Ascending aorta (tissue), 2 donors: ENCODE measurements around the gene KRTAP10-8. TPM values are rescaled to one million over a fixed set of nuclear protein-coding genes. Genes with fewer than 3 reads are reported as not detected.
"Not testable (repeated sequence)": the region's sequence is repeated elsewhere in the genome, so short reads cannot be mapped to it uniquely, and the experiment has no call there.

Experiments
- DNase-seq, 2 donors: peaks; one replicate each; pipeline ENCODE4 v3.0.0-alpha.2; 2019; ENCODE audit warnings: low spot score in 2 of 2
- H3K27ac ChIP-seq, 2 donors: fragments of 200-600 bp; sonication (generic); one replicate each; pipeline ENCODE4 v1.5.1; 2016 to 2017; ENCODE audit warnings: mild to moderate bottlenecking in 1 of 2
- H3K27me3 ChIP-seq: fragments of 200-600 bp; sonication (generic); one replicate; pipeline ENCODE4 v1.5.1; 2017
- H3K36me3 ChIP-seq, 2 donors: fragments of 200-600 bp; sonication (generic); one replicate each; pipeline ENCODE4 v1.5.1; 2016
- H3K4me1 ChIP-seq, 2 donors: fragments of 200-600 bp; sonication (generic); one replicate each; pipeline ENCODE4 v1.5.1; 2016 to 2017; ENCODE audit warnings: mild to moderate bottlenecking in 1 of 2
- H3K4me3 ChIP-seq, 2 donors: fragments of 200-600 bp; sonication (generic); one replicate each; pipeline ENCODE4 v1.5.1; 2016 to 2017; ENCODE audit warnings: mild to moderate bottlenecking in 1 of 2
- H3K9me3 ChIP-seq, 2 donors: fragments of 200-600 bp; sonication (generic); one replicate each; pipeline ENCODE4 v1.5.1; 2016
- CTCF ChIP-seq, 3 experiments: fragments of 200-600 bp in 2 of 3; fragments of 450-650 bp in 1 of 3; sonication (generic) in 2 of 3; IDR thresholded peaks; one replicate each; pipeline ENCODE4 v1.5.1; 2016 to 2019; ENCODE audit warnings: antibody characterized with exemption in 3 of 3, mild to moderate bottlenecking in 1 of 3, moderate library complexity in 1 of 3
- intact Hi-C: fragments of 100-400 bp; cut with DNase I; formaldehyde crosslinking; loops from one replicate; pipeline ENCODE4 v1.15.1; 2023
- total RNA-seq: library from RNA; depleted of rRNA; stranded (reverse); fragments of >200 nt; gene quantifications from one replicate; pipeline ENCODE4 v1.1.0, GENCODE V29; 2016

The KRTAP10-8 gene
- total RNA-seq, 1 donor from 2014 or later: not detected

- Histone ChIP-seq H3K4me1 (no peaks in the 10 kb centered on the region), H3K27me3 (no peaks in the 10 kb centered on the region), H3K9me3 (peaks cover 7 to 14% of the 10 kb centered on the region in 2 donors), H3K4me3 (no peak overlapping the region), H3K27ac (no peak overlapping the region), H3K36me3 (no peaks in the 10 kb centered on the region)
- no peak for DNase-seq
- TF ChIP-seq CTCF (IDR thresholded peaks at IDR 0.05): no peak
- intact Hi-C loops: no loop called here
These were observed 33.4 kb upstream of the KRTAP10-8 start for GRCh38 chr21:44578371-44579055.

GRCh38 chr21:44579056-44579832, 32.6 kb upstream of the KRTAP10-8 start:
- DNase-seq: no peak
- H3K4me1 ChIP-seq: no peaks in the 10 kb centered on the region
- intact Hi-C loops: no loop called here
- H3K4me3 ChIP-seq: no peak overlapping the region
- H3K27ac ChIP-seq: no peak overlapping the region
- no peaks in the 10 kb centered on the region for H3K27me3 ChIP-seq
- TF ChIP-seq CTCF (IDR thresholded peaks at IDR 0.05): no peak
- H3K9me3 ChIP-seq: peaks cover 7 to 14% of the 10 kb centered on the region in 2 donors
- H3K36me3 ChIP-seq: no peaks in the 10 kb centered on the region

- no peak overlapping the region for H3K27ac ChIP-seq
- no peaks in the 10 kb centered on the region for H3K36me3 ChIP-seq
- no peaks in the 10 kb centered on the region for H3K27me3 ChIP-seq
- H3K4me3 ChIP-seq: no peak overlapping the region
- no peaks in the 10 kb centered on the region for H3K4me1 ChIP-seq
- DNase-seq: no peak
- peaks cover 7 to 14% of the 10 kb centered on the region in 2 donors for H3K9me3 ChIP-seq
- TF ChIP-seq CTCF (IDR thresholded peaks at IDR 0.05): no peak
- intact Hi-C loops: no loop called here
These were observed 32.1 kb upstream of the KRTAP10-8 start for GRCh38 chr21:44579833-44580144.

GRCh38 chr21:44580231-44580821, 31.6 kb upstream of the KRTAP10-8 start, which contains the start of gene KRTAP10-5:
TSS of gene KRTAP10-5 (minus strand) at chr21:44580604. CDS start at chr21:44580578, 26 bp downstream.
- H3K4me3 ChIP-seq, H3K36me3 ChIP-seq, H3K27ac ChIP-seq, intact Hi-C loops, DNase-seq, H3K27me3 ChIP-seq, H3K4me1 ChIP-seq: not testable (repeated sequence)
- peaks cover 7 to 14% of the 10 kb centered on the region in 2 donors for H3K9me3 ChIP-seq

GRCh38 chr21:44581158-44581557, 30.7 kb upstream of the KRTAP10-8 start:
- TF ChIP-seq CTCF (IDR thresholded peaks at IDR 0.05): no peak

GRCh38 chr21:44582055-44582454, 29.8 kb upstream of the KRTAP10-8 start:
- H3K4me1 ChIP-seq: no peaks in the 10 kb centered on the region
- intact Hi-C loops: no loop called here
- H3K27me3 ChIP-seq: no peaks in the 10 kb centered on the region
- H3K4me3 ChIP-seq: no peak overlapping the region
- H3K27ac ChIP-seq: no peak overlapping the region
- peaks cover 7 to 9% of the 10 kb centered on the region in 2 donors for H3K9me3 ChIP-seq
- DNase-seq: no peak
- TF ChIP-seq CTCF (IDR thresholded peaks at IDR 0.05): no peak
- H3K36me3 ChIP-seq: no peaks in the 10 kb centered on the region

More at GRCh38 chr21:44581158-44581557, 30.7 kb upstream of the KRTAP10-8 start:
- no peaks in the 10 kb centered on the region for H3K36me3 ChIP-seq
- H3K4me3 ChIP-seq: no peak overlapping the region
- peaks cover 7 to 14% of the 10 kb centered on the region in 2 donors for H3K9me3 ChIP-seq
- H3K4me1 ChIP-seq: no peaks in the 10 kb centered on the region
- no peak overlapping the region for H3K27ac ChIP-seq
- intact Hi-C loops: no loop called here
- H3K27me3 ChIP-seq: no peaks in the 10 kb centered on the region
- no peak for DNase-seq
